AG20443 (cell line): Measurements from ENCODE around the gene MEGF11.

Experiments
- DNase-seq: peaks from one replicate; pipeline ENCODE4 v3.0.0; 2012; ENCODE audit warnings: low spot score, mixed read lengths

Gene MEGF11

DNA sequence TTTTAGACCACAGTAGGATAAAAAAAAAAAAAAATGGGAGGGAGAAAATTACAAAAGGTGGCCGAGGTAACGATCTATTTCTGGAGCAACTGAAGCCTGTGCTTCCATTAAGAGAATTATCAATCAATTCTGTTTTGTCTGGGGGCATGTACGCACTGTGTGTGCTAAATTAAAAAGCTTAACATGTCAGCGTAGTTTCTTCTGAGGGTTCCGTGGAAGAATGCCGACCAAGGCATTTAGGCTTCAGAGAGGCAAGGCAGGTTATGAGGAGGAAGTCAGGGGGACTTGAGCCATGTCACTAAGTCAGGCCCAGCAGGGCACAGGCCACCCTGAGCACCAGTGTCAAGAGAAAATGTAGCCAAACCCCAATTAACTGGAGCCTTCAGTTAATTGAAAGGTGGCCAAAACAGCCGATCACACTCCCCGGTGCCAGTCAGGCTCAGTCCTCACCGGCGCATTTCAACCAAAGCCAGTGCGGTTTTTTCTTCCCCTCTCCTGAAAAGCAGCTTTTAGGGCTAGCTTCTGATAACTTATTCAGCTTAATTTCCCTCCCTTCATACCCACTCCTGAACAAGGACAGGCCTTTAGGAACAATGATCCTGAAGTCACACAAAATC is 113.9 kb downstream of the MEGF11 start:
- DNase-seq, result no peak

GRCh38 chr15:66138892-66139590 is 114.5 kb downstream of the MEGF11 start:
- no peak for DNase-seq

GRCh38 chr15:66138096-66138783 is 115.3 kb downstream of the MEGF11 start:
- no peak for DNase-seq

GRCh38 chr15:66136948-66137347 is 116.6 kb downstream of the MEGF11 start:
- no peak for DNase-seq

DNA sequence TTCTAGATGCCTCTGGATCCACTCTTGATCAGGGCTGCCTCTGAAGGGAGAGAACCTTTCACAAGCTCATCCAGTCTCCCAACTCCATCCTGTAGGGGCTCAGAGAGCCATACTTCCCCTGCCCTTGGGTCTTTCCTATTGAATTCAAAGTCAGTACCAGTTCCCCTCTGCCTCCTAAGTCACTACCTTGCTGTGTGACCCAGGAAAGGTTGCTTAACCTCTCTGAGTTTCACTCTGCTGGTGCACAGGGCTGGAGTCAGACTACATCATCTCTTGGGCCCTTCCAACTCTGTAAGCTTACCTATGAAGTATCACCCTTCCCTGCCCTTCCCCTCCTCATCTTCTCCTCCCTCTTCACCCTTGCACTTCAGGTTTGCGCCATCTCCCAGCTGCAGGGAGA is 117.9 kb downstream of the MEGF11 start:
- DNase-seq, result no peak

GRCh38 chr15:66134284-66134683 is 119.3 kb downstream of the MEGF11 start:
- DNase-seq, result no peak

- DNase-seq, result no peak
Observed at GRCh38 chr15:66133247-66133885, 120.2 kb downstream of the MEGF11 start.

GRCh38 chr15:66132251-66132816 is 121.2 kb downstream of the MEGF11 start:
- no peak for DNase-seq

DNA sequence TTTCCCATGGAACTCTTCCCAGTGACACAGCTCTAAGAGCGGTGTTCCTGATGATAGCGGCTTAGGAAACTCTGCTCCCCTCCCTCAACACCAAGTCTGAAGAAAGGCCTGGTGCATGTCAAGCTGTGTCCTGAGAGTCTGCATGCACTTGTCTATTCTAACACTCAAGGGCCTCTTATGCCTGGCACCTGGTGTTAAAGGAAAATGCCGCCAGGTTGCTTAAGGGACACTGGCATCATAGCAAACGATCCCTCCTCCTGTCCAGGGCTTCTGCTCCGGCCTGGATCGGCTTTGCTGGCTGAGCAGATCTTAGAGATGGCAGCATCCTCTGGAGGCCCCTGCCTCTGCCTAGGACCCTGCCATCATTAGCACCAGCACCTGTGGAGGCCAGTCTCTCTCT is 121.7 kb downstream of the MEGF11 start:
- DNase-seq, result no peak

- DNase-seq, result no peak
Observed at GRCh38 chr15:66131200-66131599, 122.3 kb downstream of the MEGF11 start.

DNA sequence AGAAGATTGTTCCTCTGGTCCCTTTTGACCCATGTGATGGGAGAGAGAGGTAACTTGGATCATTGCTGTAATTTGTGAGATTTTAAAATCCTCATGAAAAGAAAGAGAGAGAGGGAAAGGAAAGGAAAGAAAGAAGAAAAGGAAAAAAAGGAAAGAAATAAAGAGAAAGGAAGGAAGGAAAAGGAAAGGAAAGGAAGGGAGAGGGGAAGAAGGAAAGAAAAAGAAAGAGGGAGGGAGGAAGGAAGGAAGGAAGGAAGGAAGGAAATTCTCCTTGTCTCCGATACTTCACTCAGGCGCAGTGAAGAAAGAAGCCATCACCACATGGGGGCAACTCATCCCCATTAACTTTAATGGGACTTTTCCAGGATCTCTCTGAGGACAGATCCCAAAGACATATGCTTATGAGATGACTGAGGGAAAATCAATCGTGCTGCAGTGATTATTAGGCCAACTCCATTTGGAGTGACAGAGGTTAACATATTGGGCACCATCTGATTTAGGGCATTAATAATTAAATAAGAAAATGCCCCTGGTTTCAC is 123.0 kb downstream of the MEGF11 start:
- DNase-seq, result no peak

DNA sequence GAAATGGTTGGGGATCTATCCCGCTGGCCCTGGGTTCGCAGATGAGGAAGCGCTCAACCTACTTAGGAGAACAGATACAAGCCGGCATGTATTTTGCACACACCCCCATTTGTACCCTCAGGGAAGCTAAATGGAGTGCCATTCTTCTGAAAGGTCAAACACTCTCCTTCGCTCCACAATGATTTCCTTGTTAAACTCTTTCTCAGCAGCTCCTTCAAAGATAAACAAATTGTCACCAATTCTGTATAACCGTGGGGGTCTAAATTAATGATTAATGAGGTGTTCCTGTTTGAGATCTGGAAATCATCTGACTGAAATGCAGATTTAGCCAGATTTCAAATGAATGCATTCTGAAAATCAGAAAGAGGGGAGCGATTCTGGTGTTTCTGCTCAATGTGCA is 124.0 kb downstream of the MEGF11 start:
- DNase-seq, result no peak

DNA sequence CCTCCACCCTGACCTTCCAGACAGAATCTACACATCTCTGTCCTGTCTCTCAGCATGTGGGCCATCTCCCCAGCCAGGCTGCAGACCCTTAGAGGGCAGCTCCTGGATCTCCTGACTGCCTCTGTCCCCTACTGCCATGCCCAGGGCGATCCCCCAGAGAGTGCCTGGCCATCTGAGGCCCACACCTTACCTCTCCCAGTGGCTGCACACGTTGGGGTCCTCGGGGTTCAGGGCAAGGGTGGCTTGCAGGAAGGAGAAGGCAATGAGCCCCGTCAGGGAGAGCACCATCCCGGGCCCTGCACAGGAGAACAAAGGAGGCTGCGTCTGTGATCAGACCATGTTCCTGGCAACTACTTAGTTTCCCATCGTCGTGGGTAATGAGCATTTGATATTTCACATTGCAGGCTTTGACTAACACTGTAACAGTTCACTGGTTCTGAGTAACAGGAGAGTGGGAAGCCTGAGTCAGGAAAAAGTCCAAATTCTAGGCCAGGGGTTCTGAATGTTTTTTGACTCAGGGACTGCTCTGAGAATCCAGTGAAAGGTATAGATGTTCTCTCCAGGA is 125.4 kb downstream of the MEGF11 start:
- DNase-seq, result no peak

- DNase-seq, result no peak
Observed at GRCh38 chr15:66126456-66126855, 127.1 kb downstream of the MEGF11 start.

DNA sequence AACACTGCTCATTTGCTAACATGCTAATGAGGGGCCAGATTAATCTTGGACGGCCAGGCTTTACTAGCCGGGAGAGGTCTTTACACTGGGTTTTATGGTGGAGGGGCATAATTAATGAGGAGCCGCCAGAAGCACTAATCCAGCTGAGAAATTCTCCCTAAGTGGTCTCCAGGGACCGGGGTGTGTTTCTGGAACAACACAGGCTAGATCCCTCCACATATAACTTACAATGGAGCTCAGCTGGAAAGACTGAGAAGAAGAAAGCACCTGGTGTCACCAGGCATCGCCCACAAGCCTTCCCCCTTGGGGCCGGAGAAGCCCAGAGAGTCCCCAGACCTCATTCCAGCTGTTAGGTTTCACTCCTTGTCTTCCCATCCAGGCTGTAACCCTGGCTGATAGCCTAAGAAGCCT is 127.5 kb downstream of the MEGF11 start:
- no peak for DNase-seq

- no peak for DNase-seq
Observed at GRCh38 chr15:66124651-66125050, 128.9 kb downstream of the MEGF11 start.

DNA sequence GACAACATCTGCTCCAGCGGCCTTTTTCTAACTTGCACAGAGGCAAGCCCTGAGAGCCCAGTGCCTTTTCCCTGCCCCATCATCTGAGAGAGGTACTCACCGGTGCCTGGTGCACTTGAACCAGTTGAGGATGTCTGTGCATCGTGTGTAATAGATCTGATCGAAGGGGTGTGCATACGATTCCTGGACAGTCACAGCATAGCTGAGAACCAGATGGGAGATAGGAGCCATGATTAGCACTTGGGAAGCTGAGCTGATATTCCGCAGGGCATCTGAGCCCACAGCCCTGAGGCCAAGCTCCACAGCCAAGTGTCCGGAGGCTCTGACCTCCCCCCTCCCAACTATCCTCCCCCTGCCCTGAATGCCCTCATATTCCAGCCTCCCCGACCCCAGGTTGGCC is 129.8 kb downstream of the MEGF11 start:
- no peak for DNase-seq

- no peak for DNase-seq
Observed at GRCh38 chr15:66120422-66120821, 133.1 kb downstream of the MEGF11 start.

GRCh38 chr15:66117841-66118240 is 135.7 kb downstream of the MEGF11 start:
- no peak for DNase-seq

- no peak for DNase-seq
Observed at GRCh38 chr15:66115568-66116206, 137.9 kb downstream of the MEGF11 start.

DNA sequence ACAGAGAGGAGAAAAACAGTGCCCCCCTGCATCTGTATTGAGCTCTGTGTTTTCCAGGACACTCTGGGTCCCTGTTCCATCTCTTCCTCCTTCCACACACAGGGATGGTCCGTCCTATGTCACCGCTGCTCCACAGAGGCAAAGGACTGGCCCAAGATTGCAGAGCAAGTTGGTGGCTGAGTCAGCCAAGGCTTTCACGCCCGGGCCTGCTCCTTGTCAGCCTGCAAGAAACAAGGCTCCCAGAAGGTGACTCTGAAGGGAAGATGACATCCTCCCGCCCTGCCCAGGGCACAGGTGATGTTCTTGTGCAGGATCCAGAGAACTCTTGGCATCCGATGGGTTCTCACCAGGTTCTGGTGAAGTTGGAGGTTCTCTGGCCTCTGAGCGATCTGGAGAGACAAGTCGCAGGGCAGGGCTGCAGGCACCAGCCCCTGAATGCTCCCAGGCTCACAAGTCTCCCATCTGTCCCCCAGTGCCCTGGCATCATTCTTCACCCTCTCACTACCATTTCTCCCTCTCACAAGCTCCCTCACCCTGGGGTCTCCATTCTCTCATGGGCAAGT is 138.6 kb downstream of the MEGF11 start:
- DNase-seq, result no peak
